WTC11 (cell line): Measurements from ENCODE around the gene ZBTB16. TPM values are rescaled to one million over a fixed set of nuclear protein-coding genes. Genes with fewer than 3 reads are reported as not detected.

Experiments
- ATAC-seq: fragments of 200-7000 bp; cut with Tn5 transposase; 2 replicates; pipeline ENCODE4 v1.10.0; 2021; ENCODE audit warnings: mild to moderate bottlenecking, moderate library complexity
- CTCF ChIA-PET: fragments of 300-600 bp; sonication (Branson Sonifier 250); formaldehyde crosslinking; loops from one replicate; lab custom pipeline; 2021; ENCODE audit warnings: antibody characterized with exemption; lab: Charles Lee
- POLR2A ChIA-PET: fragments of 350-600 bp; sonication (Branson Sonifier 250); formaldehyde crosslinking; loops from one replicate; lab custom pipeline; 2021; ENCODE audit warnings: antibody characterized with exemption; lab: Charles Lee
- DNase-seq: peaks from one replicate; pipeline ENCODE4 v3.0.0; 2021; ENCODE audit warnings: low spot score
- H3K27ac Mint-ChIP-seq: 2 replicates; pipeline ENCODE4 v1.8.0; 2021; ENCODE audit warnings: mixed read lengths
- H3K27me3 Mint-ChIP-seq: 2 replicates; pipeline ENCODE4 v1.8.0; 2021; ENCODE audit warnings: low read depth, mild to moderate bottlenecking, moderate library complexity, mixed read lengths
- H3K36me3 Mint-ChIP-seq: 2 replicates; pipeline ENCODE4 v1.8.0; 2021; ENCODE audit warnings: mixed read lengths
- H3K4me1 Mint-ChIP-seq: 2 replicates; pipeline ENCODE4 v1.8.0; 2022; ENCODE audit warnings: mixed read lengths
- H3K4me3 Mint-ChIP-seq: 2 replicates; pipeline ENCODE4 v1.8.0; 2021; ENCODE audit warnings: mild to moderate bottlenecking, moderate library complexity, mixed read lengths
- H3K9me3 Mint-ChIP-seq: 2 replicates; pipeline ENCODE4 v1.8.0; 2021; ENCODE audit warnings: mixed read lengths
- ARID4B ChIP-seq: sonication (generic); formaldehyde crosslinking; IDR thresholded peaks from 2 replicates; pipeline ENCODE4 v1.8.0; 2023; ENCODE audit warnings: missing genetic modification reagents, mild to moderate bottlenecking, borderline replicate concordance
- ATF6 ChIP-seq: sonication (generic); formaldehyde crosslinking; IDR thresholded peaks from 2 replicates; pipeline ENCODE4 v1.8.1; 2023; ENCODE audit warnings: mild to moderate bottlenecking, missing genetic modification reagents
- CDX4 ChIP-seq: fragments of 250-450 bp; sonication (Bioruptor Pico); IDR thresholded peaks from 2 replicates; pipeline ENCODE4 v1.9.0; 2021; ENCODE audit warnings: moderate library complexity, mild to moderate bottlenecking, inconsistent platforms, borderline replicate concordance
- EMX1 ChIP-seq: fragments of 250-450 bp; sonication (Bioruptor Pico); IDR thresholded peaks from 2 replicates; pipeline ENCODE4 v1.8.0; 2021; ENCODE audit warnings: mild to moderate bottlenecking
- JAZF1 ChIP-seq: fragments of 250-450 bp; sonication (Bioruptor Pico); IDR thresholded peaks from 2 replicates; pipeline ENCODE4 v1.9.0; 2021; ENCODE audit warnings: moderate library complexity, mild to moderate bottlenecking, inconsistent platforms
- KAT7 ChIP-seq: sonication (generic); formaldehyde crosslinking; IDR thresholded peaks from 2 replicates; pipeline ENCODE4 v1.8.1; 2023; ENCODE audit warnings: missing genetic modification reagents, mild to moderate bottlenecking, borderline replicate concordance
- MLX ChIP-seq: sonication (generic); formaldehyde crosslinking; IDR thresholded peaks from 2 replicates; pipeline ENCODE4 v1.8.1; 2023; ENCODE audit warnings: mild to moderate bottlenecking, missing genetic modification reagents, moderate library complexity
- NFATC4 ChIP-seq: fragments of 250-450 bp; sonication (Bioruptor Pico); IDR thresholded peaks from 2 replicates; pipeline ENCODE4 v1.9.0; 2021; ENCODE audit warnings: mild to moderate bottlenecking
- NFE2L1 ChIP-seq: sonication (generic); formaldehyde crosslinking; IDR thresholded peaks from 2 replicates; pipeline ENCODE4 v1.8.1; 2023; ENCODE audit warnings: missing genetic modification reagents
- NFYB ChIP-seq: sonication (generic); formaldehyde crosslinking; conservative IDR thresholded peaks from 2 replicates; pipeline ENCODE4 v1.8.0; 2022; ENCODE audit warnings: low read depth, missing genetic modification reagents
- NR2C2 ChIP-seq: sonication (generic); formaldehyde crosslinking; IDR thresholded peaks from 2 replicates; pipeline ENCODE4 v1.8.0; 2022; ENCODE audit warnings: mild to moderate bottlenecking, missing genetic modification reagents
- SP1 ChIP-seq: sonication (generic); formaldehyde crosslinking; conservative IDR thresholded peaks from 2 replicates; pipeline ENCODE4 v1.8.1; 2022; ENCODE audit warnings: missing genetic modification reagents
- TEAD1 ChIP-seq: sonication (generic); formaldehyde crosslinking; IDR thresholded peaks from 2 replicates; pipeline ENCODE4 v1.8.0; 2022; ENCODE audit warnings: mild to moderate bottlenecking, missing genetic modification reagents
- TP53 ChIP-seq: sonication (generic); formaldehyde crosslinking; IDR thresholded peaks from 2 replicates; pipeline ENCODE4 v1.8.1; 2023; ENCODE audit warnings: mild to moderate bottlenecking, missing genetic modification reagents
- ZBTB43 ChIP-seq: sonication (generic); formaldehyde crosslinking; IDR thresholded peaks from 2 replicates; pipeline ENCODE4 v1.8.1; 2023; ENCODE audit warnings: mild to moderate bottlenecking, missing genetic modification reagents
- ZNF138 ChIP-seq: sonication (generic); formaldehyde crosslinking; conservative IDR thresholded peaks from 2 replicates; pipeline ENCODE4 v1.8.1; 2022; ENCODE audit warnings: mild to moderate bottlenecking, moderate library complexity, missing genetic modification reagents
- ZNF671 ChIP-seq: fragments of 250-450 bp; sonication (Bioruptor Pico); IDR thresholded peaks from 2 replicates; pipeline ENCODE4 v1.8.0; 2021; ENCODE audit warnings: mild to moderate bottlenecking
- total RNA-seq: library from RNA; stranded (reverse); gene quantifications from 3 replicates; pipeline ENCODE4 v1.2.3, GENCODE V29; 2021
- TF ChIP-seq, protein P1 (sequence below): sonication (generic); formaldehyde crosslinking; IDR thresholded peaks from 2 replicates; pipeline ENCODE4 v1.8.1; 2022; ENCODE audit warnings: mild to moderate bottlenecking, missing genetic modification reagents, moderate library complexity, borderline replicate concordance
- TF ChIP-seq, protein P2 (sequence below): fragments of 250-450 bp; sonication (Bioruptor Pico); IDR thresholded peaks from 2 replicates; pipeline ENCODE4 v1.9.0; 2021; ENCODE audit warnings: mild to moderate bottlenecking
- TF ChIP-seq, protein P3 (sequence below): sonication (generic); formaldehyde crosslinking; IDR thresholded peaks from 2 replicates; pipeline ENCODE4 v1.8.1; 2022; ENCODE audit warnings: low read depth, missing genetic modification reagents, borderline replicate concordance

The ZBTB16 gene
- total RNA-seq, 1 experiment from 2014 or later: 0.57 TPM

DNA sequence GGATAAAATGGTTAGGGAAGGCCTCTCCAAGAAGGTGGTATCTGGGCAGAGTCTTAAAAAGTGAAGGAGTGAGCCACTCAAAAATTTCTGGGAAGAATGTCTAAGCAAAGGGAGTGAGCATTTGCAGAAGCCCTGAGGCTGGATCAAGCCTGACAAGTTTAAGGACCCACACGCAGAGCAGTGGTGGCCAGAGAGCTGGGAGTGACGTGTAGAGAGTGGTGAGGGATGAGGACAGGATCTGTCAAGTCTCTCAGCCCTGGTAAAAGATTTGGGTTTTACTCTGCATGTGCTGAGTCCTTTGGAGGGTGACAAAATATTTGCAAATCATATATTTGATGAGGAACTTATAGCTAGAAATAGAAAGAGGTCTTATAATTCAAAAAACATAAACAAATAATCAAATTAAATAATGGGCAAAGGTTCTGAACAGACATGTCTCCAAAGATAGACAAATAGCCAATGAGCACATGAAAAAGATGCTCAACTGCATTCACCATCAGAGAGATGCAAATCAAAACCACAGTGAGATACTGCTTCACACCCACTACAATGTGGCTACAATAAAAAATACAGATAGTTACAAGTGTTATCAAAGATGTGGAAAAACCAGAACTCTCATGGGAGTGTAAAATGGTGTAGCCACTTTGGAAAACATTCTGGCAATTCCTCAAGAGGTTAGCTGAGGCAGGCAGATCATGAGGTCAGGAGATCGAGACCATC, 129.5 kb downstream of the ZBTB16 start:
- H3K27ac Mint-ChIP-seq: no peak overlapping the region
- ATAC-seq: no peak
- ChIA-PET POLR2A (no interaction called here), CTCF (no interaction called here)
- TF ChIP-seq NFATC4 (CRISPR knock-in tag) (no peak), NFYB (CRISPR knock-in tag) (no peak), NFE2L1 (CRISPR knock-in tag) (no peak), MLX (CRISPR knock-in tag) (no peak), ZNF138 (CRISPR knock-in tag) (no peak), ARID4B (CRISPR knock-in tag) (no peak), KAT7 (no peak), SP1 (no peak), EMX1 (CRISPR knock-in tag) (no peak), ZNF671 (no peak), TEAD1 (CRISPR knock-in tag) (no peak), NR2C2 (CRISPR knock-in tag) (no peak), ZBTB43 (no peak), ATF6 (CRISPR knock-in tag) (no peak), TP53 (no peak), JAZF1 (CRISPR knock-in tag) (no peak), CDX4 (CRISPR knock-in tag) (no peak)
- TF ChIP-seq, protein P1, sequence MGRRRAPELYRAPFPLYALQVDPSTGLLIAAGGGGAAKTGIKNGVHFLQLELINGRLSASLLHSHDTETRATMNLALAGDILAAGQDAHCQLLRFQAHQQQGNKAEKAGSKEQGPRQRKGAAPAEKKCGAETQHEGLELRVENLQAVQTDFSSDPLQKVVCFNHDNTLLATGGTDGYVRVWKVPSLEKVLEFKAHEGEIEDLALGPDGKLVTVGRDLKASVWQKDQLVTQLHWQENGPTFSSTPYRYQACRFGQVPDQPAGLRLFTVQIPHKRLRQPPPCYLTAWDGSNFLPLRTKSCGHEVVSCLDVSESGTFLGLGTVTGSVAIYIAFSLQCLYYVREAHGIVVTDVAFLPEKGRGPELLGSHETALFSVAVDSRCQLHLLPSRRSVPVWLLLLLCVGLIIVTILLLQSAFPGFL: no peak
- TF ChIP-seq, protein P2, sequence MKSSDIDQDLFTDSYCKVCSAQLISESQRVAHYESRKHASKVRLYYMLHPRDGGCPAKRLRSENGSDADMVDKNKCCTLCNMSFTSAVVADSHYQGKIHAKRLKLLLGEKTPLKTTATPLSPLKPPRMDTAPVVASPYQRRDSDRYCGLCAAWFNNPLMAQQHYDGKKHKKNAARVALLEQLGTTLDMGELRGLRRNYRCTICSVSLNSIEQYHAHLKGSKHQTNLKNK (CRISPR knock-in tag): no peak
- TF ChIP-seq, protein P3, sequence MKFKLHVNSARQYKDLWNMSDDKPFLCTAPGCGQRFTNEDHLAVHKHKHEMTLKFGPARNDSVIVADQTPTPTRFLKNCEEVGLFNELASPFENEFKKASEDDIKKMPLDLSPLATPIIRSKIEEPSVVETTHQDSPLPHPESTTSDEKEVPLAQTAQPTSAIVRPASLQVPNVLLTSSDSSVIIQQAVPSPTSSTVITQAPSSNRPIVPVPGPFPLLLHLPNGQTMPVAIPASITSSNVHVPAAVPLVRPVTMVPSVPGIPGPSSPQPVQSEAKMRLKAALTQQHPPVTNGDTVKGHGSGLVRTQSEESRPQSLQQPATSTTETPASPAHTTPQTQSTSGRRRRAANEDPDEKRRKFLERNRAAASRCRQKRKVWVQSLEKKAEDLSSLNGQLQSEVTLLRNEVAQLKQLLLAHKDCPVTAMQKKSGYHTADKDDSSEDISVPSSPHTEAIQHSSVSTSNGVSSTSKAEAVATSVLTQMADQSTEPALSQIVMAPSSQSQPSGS (CRISPR knock-in tag): no peak
- peaks cover 6% of the 10 kb centered on the region; the same call in 1 of the 2 replicates for H3K27me3 Mint-ChIP-seq
- H3K36me3 Mint-ChIP-seq: peaks cover 2% of the 10 kb centered on the region; the same call in 1 of the 2 replicates
- DNase-seq: no peak
- H3K4me3 Mint-ChIP-seq: no peak overlapping the region
- peaks cover 4% of the 10 kb centered on the region; the same call in 1 of the 2 replicates for H3K4me1 Mint-ChIP-seq
- peaks cover 33% of the 10 kb centered on the region for H3K9me3 Mint-ChIP-seq
